H9 (cell line): Measurements from ENCODE around the gene GABRG1. TPM values are rescaled to one million over a fixed set of nuclear protein-coding genes. Genes with fewer than 3 reads are reported as not detected.

ENCODE experiments used
- DNase-seq: peaks from one replicate; pipeline ENCODE4 v3.0.0-alpha.2; 2017
- H2AFZ ChIP-seq: one replicate; pipeline ENCODE4 v1.6.1; 2013; ENCODE audit warnings: mild to moderate bottlenecking, low read length, control low read depth, moderate library complexity
- H2AK5ac ChIP-seq: 2 replicates; pipeline ENCODE4 v1.6.1; 2013; ENCODE audit warnings: low read length, control low read depth, mixed read lengths; ENCODE audit not compliant: insufficient read length
- H2BK120ac ChIP-seq: one replicate; pipeline ENCODE4 v1.6.1; 2013; ENCODE audit warnings: low read depth, mild to moderate bottlenecking, low read length, control low read depth, inconsistent platforms; ENCODE audit not compliant: poor library complexity, severe bottlenecking
- H2BK12ac ChIP-seq: 2 replicates; pipeline ENCODE4 v1.6.1; 2013; ENCODE audit warnings: low read length, control low read depth, mixed read lengths, low read depth; ENCODE audit not compliant: insufficient read length
- H2BK15ac ChIP-seq: 2 replicates; pipeline ENCODE4 v1.6.1; 2013; ENCODE audit warnings: low read depth, low read length, control low read depth
- H2BK20ac ChIP-seq: one replicate; pipeline ENCODE4 v1.6.1; 2013; ENCODE audit warnings: low read depth, mild to moderate bottlenecking, low read length, control low read depth, inconsistent platforms; ENCODE audit not compliant: poor library complexity, severe bottlenecking
- H2BK5ac ChIP-seq: 2 replicates; pipeline ENCODE4 v1.6.1; 2013; ENCODE audit warnings: low read length, control low read depth, mixed read lengths; ENCODE audit not compliant: insufficient read length
- H3K14ac ChIP-seq: 2 replicates; pipeline ENCODE4 v1.6.1; 2013; ENCODE audit warnings: low read length, control low read depth; ENCODE audit not compliant: insufficient read depth
- H3K18ac ChIP-seq: 2 replicates; pipeline ENCODE4 v1.6.1; 2013; ENCODE audit warnings: low read depth, mild to moderate bottlenecking, mixed read lengths, low read length, control low read depth; ENCODE audit not compliant: insufficient read length
- H3K23ac ChIP-seq: 2 replicates; pipeline ENCODE4 v1.6.1; 2013; ENCODE audit warnings: low read length, control low read depth, mixed read lengths, low read depth; ENCODE audit not compliant: insufficient read length
- H3K23me2 ChIP-seq: 2 replicates; pipeline ENCODE4 v1.6.1; 2013; ENCODE audit warnings: low read depth, mild to moderate bottlenecking, mixed read lengths, low read length, control low read depth; ENCODE audit not compliant: insufficient read length, poor library complexity, severe bottlenecking
- H3K27ac ChIP-seq: 2 replicates; pipeline ENCODE4 v1.5.1; 2013; ENCODE audit warnings: low read length, control low read depth, mixed read lengths, low read depth; ENCODE audit not compliant: insufficient read length
- H3K27me3 ChIP-seq: 2 replicates; pipeline ENCODE4 v1.6.1; 2013; ENCODE audit warnings: low read length, control low read depth, inconsistent platforms; ENCODE audit not compliant: insufficient read depth
- H3K4ac ChIP-seq: 2 replicates; pipeline ENCODE4 v1.6.1; 2013; ENCODE audit warnings: low read depth, mild to moderate bottlenecking, control low read depth, inconsistent platforms, low read length, moderate library complexity
- H3K4me1 ChIP-seq: 2 replicates; pipeline ENCODE4 v1.6.1; 2013; ENCODE audit warnings: low read length, control low read depth, inconsistent platforms; ENCODE audit not compliant: insufficient read depth
- H3K4me2 ChIP-seq: 2 replicates; pipeline ENCODE4 v1.6.1; 2013; ENCODE audit warnings: low read length, control low read depth, mixed read lengths; ENCODE audit not compliant: insufficient read length, insufficient read depth
- H3K56ac ChIP-seq: 2 replicates; pipeline ENCODE4 v1.6.1; 2013; ENCODE audit warnings: low read depth, mild to moderate bottlenecking, mixed read lengths, low read length, control low read depth; ENCODE audit not compliant: insufficient read length
- H3K79me1 ChIP-seq: 2 replicates; pipeline ENCODE4 v1.6.1; 2013; ENCODE audit warnings: low read depth, mild to moderate bottlenecking, moderate library complexity, low read length, control low read depth, inconsistent platforms; ENCODE audit not compliant: insufficient read depth, poor library complexity, severe bottlenecking
- H3K79me2 ChIP-seq: 2 replicates; pipeline ENCODE4 v1.6.1; 2013; ENCODE audit warnings: low read length, control low read depth, inconsistent platforms; ENCODE audit not compliant: insufficient read depth
- H3K9ac ChIP-seq: 2 replicates; pipeline ENCODE4 v1.6.1; 2013; ENCODE audit warnings: low read length, control low read depth, mixed read lengths; ENCODE audit not compliant: insufficient read length; ENCODE audit errors: extremely low read depth
- H3K9me3 ChIP-seq: one replicate; pipeline ENCODE4 v1.6.1; 2013; ENCODE audit warnings: low read depth, low read length, inconsistent platforms; ENCODE audit not compliant: control insufficient read depth
- H3T11ph ChIP-seq: one replicate; pipeline ENCODE4 v1.6.1; 2013; ENCODE audit warnings: mild to moderate bottlenecking, low read length, control low read depth, inconsistent platforms
- H4K20me1 ChIP-seq: one replicate; pipeline ENCODE4 v1.6.1; 2013; ENCODE audit not compliant: control insufficient read depth, insufficient read length, insufficient read depth
- H4K5ac ChIP-seq: 2 replicates; pipeline ENCODE4 v1.6.1; 2013; ENCODE audit warnings: low read depth, mild to moderate bottlenecking, mixed read lengths, low read length, control low read depth; ENCODE audit not compliant: insufficient read length
- H4K8ac ChIP-seq: replicated peaks from 2 replicates; pipeline ENCODE4 v1.6.1; 2013; ENCODE audit warnings: low read length, control low read depth, mixed read lengths, low read depth; ENCODE audit not compliant: insufficient read length
- H4K91ac ChIP-seq: 2 replicates; pipeline ENCODE4 v1.6.1; 2013; ENCODE audit warnings: low read depth, mild to moderate bottlenecking, moderate library complexity, mixed read lengths, low read length, control low read depth; ENCODE audit not compliant: insufficient read length
- H3K27ac Mint-ChIP-seq, 3 experiments: 2 replicates in 2 of 3; 3 replicates in 1 of 3; pipeline ENCODE4 v1.8.0; 2020 to 2021; ENCODE audit warnings: mixed read lengths in 3 of 3, mild to moderate bottlenecking in 1 of 3, moderate library complexity in 1 of 3
- H3K27me3 Mint-ChIP-seq: 2 replicates; pipeline ENCODE4 v1.8.0; 2021; ENCODE audit warnings: low read depth, mild to moderate bottlenecking, moderate library complexity, mixed read lengths
- H3K36me3 Mint-ChIP-seq, 3 experiments: 2 replicates in 2 of 3; 3 replicates in 1 of 3; pipeline ENCODE4 v1.8.0; 2020 to 2021; ENCODE audit warnings: low read depth in 3 of 3, mixed read lengths in 3 of 3; ENCODE audit not compliant: insufficient read depth in 1 of 3
- H3K4me1 Mint-ChIP-seq, 2 experiments: 2 replicates each; pipeline ENCODE4 v1.8.0; 2020; ENCODE audit warnings: mixed read lengths in 2 of 2
- H3K4me3 Mint-ChIP-seq, 2 experiments: 2 replicates in 1 of 2; 3 replicates in 1 of 2; pipeline ENCODE4 v1.8.0; 2020 to 2021; ENCODE audit warnings: mild to moderate bottlenecking in 2 of 2, mixed read lengths in 2 of 2, moderate library complexity in 1 of 2
- H3K9me3 Mint-ChIP-seq, 2 experiments: 2 replicates in 1 of 2; 3 replicates in 1 of 2; pipeline ENCODE4 v1.8.0; 2020; ENCODE audit warnings: mild to moderate bottlenecking in 2 of 2, mixed read lengths in 2 of 2, moderate library complexity in 1 of 2
- total RNA-seq: library from RNA; stranded (reverse); gene quantifications from 2 replicates; pipeline ENCODE4 v1.2.1, GENCODE V29; 2021
- TF ChIP-seq, protein P1 (sequence below): fragments of 200-600 bp; sonication (generic); conservative IDR thresholded peaks from 3 replicates; pipeline ENCODE4 v1.8.0; 2021; ENCODE audit warnings: antibody characterized with exemption, mild to moderate bottlenecking

Gene GABRG1
- total RNA-seq, 1 experiment from 2014 or later, result 0.11 TPM

DNA sequence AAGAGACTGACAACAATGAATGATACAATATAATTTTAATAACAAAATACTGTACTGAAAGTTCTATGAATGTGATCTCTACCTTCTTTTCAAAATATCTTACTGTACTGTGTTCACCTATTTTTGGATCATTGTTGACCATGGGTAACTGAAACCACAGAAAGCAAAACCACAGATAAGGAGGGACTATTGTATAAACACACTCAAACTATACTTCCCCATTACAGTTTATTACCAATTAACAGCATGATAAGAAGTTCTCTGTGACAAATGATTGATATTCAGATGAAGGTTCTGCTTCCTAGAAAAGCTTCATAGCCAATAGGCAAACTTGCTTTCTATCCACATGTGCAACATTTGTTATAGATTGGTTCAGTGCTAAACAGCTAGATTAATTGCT, 50.1 kb downstream of the GABRG1 start:
- Histone ChIP-seq H2BK120ac (no peak overlapping the region), H2BK5ac (no peak overlapping the region), H3K27ac (no peak overlapping the region), H2AK5ac (no peak overlapping the region), H4K20me1 (no peaks in the 10 kb centered on the region), H3K14ac (no peak overlapping the region), H2BK12ac (no peak overlapping the region), H3K4me2 (no peak overlapping the region), H2AFZ (no peak overlapping the region), H4K91ac (no peak overlapping the region), H3K23ac (no peak overlapping the region), H3K79me2 (no peaks in the 10 kb centered on the region), H3K4me1 (no peaks in the 10 kb centered on the region), H2BK15ac (no peak overlapping the region), H3K56ac (no peak overlapping the region), H2BK20ac (no peak overlapping the region), H3T11ph (no peak overlapping the region), H3K79me1 (no peaks in the 10 kb centered on the region), H4K8ac (no peak overlapping the region), H3K4ac (no peak overlapping the region), H3K18ac (no peak overlapping the region), H3K23me2 (no peaks in the 10 kb centered on the region), H4K5ac (no peak overlapping the region), H3K27me3 (no peaks in the 10 kb centered on the region), H3K9me3 (no peaks in the 10 kb centered on the region), H3K9ac (no peak overlapping the region)
- no peak overlapping the region for H3K4me3 Mint-ChIP-seq
- no peaks in the 10 kb centered on the region for H3K36me3 Mint-ChIP-seq
- H3K27ac Mint-ChIP-seq, result no peak overlapping the region
- TF ChIP-seq, protein P1, sequence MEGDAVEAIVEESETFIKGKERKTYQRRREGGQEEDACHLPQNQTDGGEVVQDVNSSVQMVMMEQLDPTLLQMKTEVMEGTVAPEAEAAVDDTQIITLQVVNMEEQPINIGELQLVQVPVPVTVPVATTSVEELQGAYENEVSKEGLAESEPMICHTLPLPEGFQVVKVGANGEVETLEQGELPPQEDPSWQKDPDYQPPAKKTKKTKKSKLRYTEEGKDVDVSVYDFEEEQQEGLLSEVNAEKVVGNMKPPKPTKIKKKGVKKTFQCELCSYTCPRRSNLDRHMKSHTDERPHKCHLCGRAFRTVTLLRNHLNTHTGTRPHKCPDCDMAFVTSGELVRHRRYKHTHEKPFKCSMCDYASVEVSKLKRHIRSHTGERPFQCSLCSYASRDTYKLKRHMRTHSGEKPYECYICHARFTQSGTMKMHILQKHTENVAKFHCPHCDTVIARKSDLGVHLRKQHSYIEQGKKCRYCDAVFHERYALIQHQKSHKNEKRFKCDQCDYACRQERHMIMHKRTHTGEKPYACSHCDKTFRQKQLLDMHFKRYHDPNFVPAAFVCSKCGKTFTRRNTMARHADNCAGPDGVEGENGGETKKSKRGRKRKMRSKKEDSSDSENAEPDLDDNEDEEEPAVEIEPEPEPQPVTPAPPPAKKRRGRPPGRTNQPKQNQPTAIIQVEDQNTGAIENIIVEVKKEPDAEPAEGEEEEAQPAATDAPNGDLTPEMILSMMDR, result no peak
- H3K27me3 Mint-ChIP-seq, result no peaks in the 10 kb centered on the region; the same call in 1 of the 2 replicates
- H3K4me1 Mint-ChIP-seq, result no peaks in the 10 kb centered on the region
- H3K9me3 Mint-ChIP-seq, result no peaks in the 10 kb centered on the region
- no peak for DNase-seq
